Measurements from ENCODE around the gene BICRAL. TPM values are rescaled to one million over a fixed set of nuclear protein-coding genes. Genes with fewer than 3 reads are reported as not detected.

The BICRAL gene
- total and polyA plus RNA-seq, 2 donors from 2014 or later: 2.7 to 20.9 TPM

DNA sequence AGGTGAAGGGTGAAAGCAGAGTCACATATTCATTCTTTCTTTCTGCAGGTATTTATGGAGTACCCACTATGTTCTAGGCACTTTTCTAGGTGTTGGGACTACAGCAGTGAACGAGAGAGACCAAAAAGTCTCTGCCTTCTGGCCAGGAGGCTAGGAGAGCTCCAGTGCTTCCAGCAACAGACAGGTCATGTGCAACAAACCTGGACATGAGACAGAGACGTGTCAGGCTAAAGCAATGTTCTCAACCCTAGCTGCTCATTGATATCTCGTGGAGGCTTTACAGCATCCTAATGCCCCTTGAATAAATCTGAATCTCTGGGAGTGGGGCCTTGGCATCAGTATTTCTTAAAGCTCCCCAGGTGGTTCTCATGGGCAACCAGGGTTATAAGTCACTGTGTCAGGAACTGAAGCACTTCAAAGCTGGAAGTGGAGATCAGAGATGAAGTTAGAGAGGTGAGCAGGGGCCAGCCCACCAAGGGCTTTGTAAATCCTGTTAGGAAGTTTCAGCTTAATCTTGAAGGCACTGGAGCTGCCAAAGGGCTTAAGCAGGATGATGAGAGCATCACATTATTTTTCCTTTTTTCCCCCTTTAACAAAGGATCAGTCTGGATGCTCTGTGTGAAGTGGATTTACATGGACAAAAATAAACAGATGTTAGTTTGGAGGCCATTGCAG is 23.0 kb upstream of the BICRAL start:
- intact Hi-C loops (cut with DNase I): no loop called here

DNA sequence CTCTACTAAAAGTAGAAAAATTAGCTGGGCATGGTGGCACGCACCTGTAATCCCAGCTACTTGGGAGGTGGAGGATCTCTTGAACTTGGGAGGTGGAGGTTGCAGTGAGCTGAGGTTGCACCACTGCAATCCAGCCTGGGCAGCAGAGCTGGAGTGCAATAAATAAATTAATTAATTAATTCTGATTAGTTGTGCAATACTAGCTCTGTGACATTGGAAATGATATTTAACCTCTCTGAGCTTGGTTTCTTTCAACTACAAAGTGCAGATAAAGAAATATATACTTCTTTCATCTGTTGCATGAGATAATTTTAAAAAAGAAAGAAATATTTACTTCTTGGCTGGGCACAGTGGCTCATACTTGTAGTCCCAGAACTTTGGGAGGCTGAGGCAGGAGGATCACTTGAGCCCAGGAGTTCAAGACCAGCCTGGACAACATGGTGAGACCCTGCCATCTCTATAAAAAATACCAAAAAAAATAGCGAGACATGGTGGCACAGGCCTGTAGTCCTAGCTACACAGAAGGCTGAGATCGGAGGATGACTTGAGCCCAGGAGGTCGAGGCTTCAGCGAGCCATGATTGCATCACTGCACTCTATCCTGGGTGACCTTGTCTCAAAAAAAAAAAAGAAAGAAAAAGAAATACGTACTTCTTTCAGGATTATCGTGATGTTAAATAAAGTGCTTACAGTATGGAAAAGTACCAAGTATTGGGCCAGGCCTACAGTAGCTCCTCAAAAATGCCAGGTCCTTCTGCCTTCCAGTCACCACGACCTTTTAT is 20.4 kb upstream of the BICRAL start:
- Histone ChIP-seq H3K9ac (ENCODE audit: low read length in 3 of 3) (no peak overlapping the region), H3K27ac (ENCODE audit: low read depth in 2 of 2, low read length in 2 of 2) (no peak overlapping the region), H3K9me3 (ENCODE audit: control insufficient read depth in 2 of 3, insufficient read depth in 1 of 3, low read length in 3 of 3) (no peaks in the 10 kb centered on the region), H3K4me3 (ENCODE audit: low read length in 3 of 3) (no peak overlapping the region), H3K36me3 (ENCODE audit: control insufficient read depth in 2 of 3, insufficient read depth in 3 of 3, low read length in 3 of 3) (no peaks in the 10 kb centered on the region), H3K27me3 (ENCODE audit: control insufficient read depth, insufficient read depth, low read length) (no peaks in the 10 kb centered on the region), H3K4me1 (ENCODE audit: control insufficient read depth in 2 of 3, insufficient read depth in 2 of 3, low read depth in 1 of 3, low read length in 3 of 3) (no peaks in the 10 kb centered on the region)
- intact Hi-C loops (cut with DNase I): no loop called here
- DNase-seq: no peak
- FAIRE-seq: no peak
- TF ChIP-seq, protein P1, sequence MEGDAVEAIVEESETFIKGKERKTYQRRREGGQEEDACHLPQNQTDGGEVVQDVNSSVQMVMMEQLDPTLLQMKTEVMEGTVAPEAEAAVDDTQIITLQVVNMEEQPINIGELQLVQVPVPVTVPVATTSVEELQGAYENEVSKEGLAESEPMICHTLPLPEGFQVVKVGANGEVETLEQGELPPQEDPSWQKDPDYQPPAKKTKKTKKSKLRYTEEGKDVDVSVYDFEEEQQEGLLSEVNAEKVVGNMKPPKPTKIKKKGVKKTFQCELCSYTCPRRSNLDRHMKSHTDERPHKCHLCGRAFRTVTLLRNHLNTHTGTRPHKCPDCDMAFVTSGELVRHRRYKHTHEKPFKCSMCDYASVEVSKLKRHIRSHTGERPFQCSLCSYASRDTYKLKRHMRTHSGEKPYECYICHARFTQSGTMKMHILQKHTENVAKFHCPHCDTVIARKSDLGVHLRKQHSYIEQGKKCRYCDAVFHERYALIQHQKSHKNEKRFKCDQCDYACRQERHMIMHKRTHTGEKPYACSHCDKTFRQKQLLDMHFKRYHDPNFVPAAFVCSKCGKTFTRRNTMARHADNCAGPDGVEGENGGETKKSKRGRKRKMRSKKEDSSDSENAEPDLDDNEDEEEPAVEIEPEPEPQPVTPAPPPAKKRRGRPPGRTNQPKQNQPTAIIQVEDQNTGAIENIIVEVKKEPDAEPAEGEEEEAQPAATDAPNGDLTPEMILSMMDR (IDR thresholded peaks at IDR 0.05; ENCODE audit: borderline replicate concordance, extremely low read depth, insufficient read depth): no peak

More for the DNA sequence above, 23.0 kb upstream of the BICRAL start:
- Histone ChIP-seq H3K27ac (ENCODE audit: low read depth in 2 of 2, low read length in 2 of 2) (no peak overlapping the region), H3K27me3 (ENCODE audit: control insufficient read depth, insufficient read depth, low read length) (no peaks in the 10 kb centered on the region), H3K9ac (ENCODE audit: low read length in 3 of 3) (no peak overlapping the region), H3K4me1 (ENCODE audit: control insufficient read depth in 2 of 3, insufficient read depth in 2 of 3, low read depth in 1 of 3, low read length in 3 of 3) (no peaks in the 10 kb centered on the region), H3K4me3 (ENCODE audit: low read length in 3 of 3) (no peak overlapping the region), H3K36me3 (ENCODE audit: control insufficient read depth in 2 of 3, insufficient read depth in 3 of 3, low read length in 3 of 3) (no peaks in the 10 kb centered on the region), H3K9me3 (ENCODE audit: control insufficient read depth in 2 of 3, insufficient read depth in 1 of 3, low read length in 3 of 3) (no peaks in the 10 kb centered on the region)
- TF ChIP-seq, protein P1 (IDR thresholded peaks at IDR 0.05; ENCODE audit: borderline replicate concordance, extremely low read depth, insufficient read depth): no peak
- no peak for DNase-seq
- FAIRE-seq: no peak

DNA sequence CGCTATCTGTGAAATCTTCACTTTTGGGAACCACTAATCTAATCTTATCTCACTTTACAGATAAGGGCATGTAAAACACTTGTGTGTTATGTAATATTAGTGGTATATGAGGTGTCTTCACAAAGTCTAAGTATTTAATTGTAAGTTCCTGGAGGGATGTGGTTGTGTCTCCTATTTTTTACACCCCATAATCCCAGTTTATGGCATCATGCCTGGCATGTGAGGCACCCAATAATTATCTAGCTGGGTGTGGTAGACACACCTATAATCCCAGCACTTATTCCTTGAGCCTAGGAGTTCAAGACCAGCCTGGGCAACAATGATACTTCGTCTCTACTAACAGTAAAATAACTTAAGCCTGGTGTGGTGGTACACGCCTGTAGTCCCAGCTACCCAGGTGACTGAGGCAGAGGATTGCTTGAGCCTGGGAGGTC is 19.4 kb upstream of the BICRAL start:
- DNase-seq: no peak
- no peaks in the 10 kb centered on the region for H3K27me3 ChIP-seq (ENCODE audit: control insufficient read depth, insufficient read depth, low read length)
- intact Hi-C loops (cut with DNase I): no loop called here
- H3K4me1 ChIP-seq (ENCODE audit: control insufficient read depth in 2 of 3, insufficient read depth in 2 of 3, low read depth in 1 of 3, low read length in 3 of 3): no peaks in the 10 kb centered on the region
- H3K27ac ChIP-seq (ENCODE audit: low read depth in 2 of 2, low read length in 2 of 2): no peak overlapping the region
- H3K4me3 ChIP-seq (ENCODE audit: low read length in 3 of 3): no peak overlapping the region
- no peaks in the 10 kb centered on the region for H3K9me3 ChIP-seq (ENCODE audit: control insufficient read depth in 2 of 3, insufficient read depth in 1 of 3, low read length in 3 of 3)
- no peak overlapping the region for H3K9ac ChIP-seq (ENCODE audit: low read length in 3 of 3)
- TF ChIP-seq, protein P1 (IDR thresholded peaks at IDR 0.05; ENCODE audit: borderline replicate concordance, extremely low read depth, insufficient read depth): no peak
- H3K36me3 ChIP-seq (ENCODE audit: control insufficient read depth in 2 of 3, insufficient read depth in 3 of 3, low read length in 3 of 3): no peaks in the 10 kb centered on the region
- no peak for FAIRE-seq

Measured in kidney (tissue), 14 donors.